EL (cell line): ENCODE results near the gene NAV2.
"Not testable (repeated sequence)": the region's sequence is repeated elsewhere in the genome, so short reads cannot be mapped to it uniquely, and the experiment has no call there.

ENCODE experiments used
- DNase-seq: peaks from one replicate; pipeline ENCODE4 v3.0.0-alpha.2; 2016

The NAV2 gene

DNA sequence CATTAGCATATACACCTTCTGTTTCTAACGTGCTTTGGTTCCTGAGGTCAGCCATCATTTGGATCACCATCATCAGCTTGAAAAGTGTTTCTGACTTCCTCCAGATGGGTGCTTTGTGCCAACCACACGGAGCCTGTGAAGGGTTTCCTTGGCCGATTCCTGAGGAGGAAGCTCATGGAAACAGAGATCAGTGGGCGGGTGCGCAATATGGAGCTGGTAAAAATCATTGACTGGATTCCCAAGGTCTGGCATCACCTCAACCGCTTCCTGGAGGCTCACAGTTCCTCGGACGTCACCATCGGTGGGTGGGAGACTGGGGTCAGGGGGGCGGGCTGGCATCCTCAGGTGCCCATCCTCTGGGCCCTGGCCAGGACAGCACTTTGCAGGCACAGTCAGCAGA, 392.8 kb downstream of the NAV2 start:
- no peak for DNase-seq

- peak; percentile 18 for DNase-seq
Observed at GRCh38 chr11:20109731-20110445, 397.3 kb downstream of the NAV2 start.

GRCh38 chr11:20110908-20111669, 398.5 kb downstream of the NAV2 start:
- DNase-seq = peak; percentile 93

- DNase-seq = no peak
Observed at GRCh38 chr11:20111871-20112270, 399.2 kb downstream of the NAV2 start.

DNA sequence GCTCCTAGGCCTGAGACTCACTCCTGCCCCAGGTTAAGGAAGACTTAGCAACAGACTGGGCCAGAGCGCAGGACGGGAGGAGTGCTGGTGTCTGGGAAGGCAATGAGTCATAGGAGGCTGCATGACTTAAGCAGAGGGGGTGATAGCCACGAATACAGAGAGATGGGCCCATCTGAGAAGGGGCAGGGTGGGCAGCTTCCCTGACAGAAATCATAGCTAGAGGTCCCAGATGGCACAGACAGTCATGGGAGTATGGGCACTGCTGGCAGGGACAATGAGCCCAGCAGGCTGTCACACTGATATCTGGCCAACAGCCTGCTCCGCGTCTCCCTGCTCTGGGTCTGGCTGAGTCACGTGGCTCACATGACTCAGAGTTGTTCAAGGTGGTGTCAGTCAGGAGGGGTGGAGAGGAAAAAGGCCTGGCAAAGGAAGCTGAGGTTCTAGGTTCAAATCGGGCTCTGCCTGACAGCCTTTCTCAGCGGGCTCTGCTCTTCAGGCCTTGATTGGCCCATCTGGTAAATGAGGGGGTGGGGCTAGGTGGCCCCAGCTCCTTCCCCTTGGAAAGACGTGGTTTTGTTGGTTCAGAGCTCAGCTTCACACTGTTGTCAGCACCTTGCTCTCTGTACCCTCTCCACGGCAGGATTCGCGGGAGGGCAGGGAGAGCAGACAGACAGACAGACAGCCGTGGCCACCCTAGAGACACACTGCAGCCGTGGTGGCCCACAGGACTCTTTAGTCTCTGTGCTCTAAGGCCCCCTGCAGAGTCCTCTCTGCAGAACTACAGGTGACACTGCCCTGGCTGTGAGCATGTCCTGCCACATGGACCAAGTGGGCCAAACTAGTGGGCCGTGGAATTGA, 399.9 kb downstream of the NAV2 start:
- peak; percentile 94 for DNase-seq

- no peak for DNase-seq
Observed at GRCh38 chr11:20113149-20113438, 400.5 kb downstream of the NAV2 start.

GRCh38 chr11:20114588-20114987, 402.0 kb downstream of the NAV2 start:
- DNase-seq = peak; percentile 55

- DNase-seq = no peak
Observed at GRCh38 chr11:20116825-20117224, 404.2 kb downstream of the NAV2 start.

GRCh38 chr11:20117291-20117690, 404.7 kb downstream of the NAV2 start:
- DNase-seq = no peak

GRCh38 chr11:20118209-20118608, 405.6 kb downstream of the NAV2 start:
- no peak for DNase-seq

DNA sequence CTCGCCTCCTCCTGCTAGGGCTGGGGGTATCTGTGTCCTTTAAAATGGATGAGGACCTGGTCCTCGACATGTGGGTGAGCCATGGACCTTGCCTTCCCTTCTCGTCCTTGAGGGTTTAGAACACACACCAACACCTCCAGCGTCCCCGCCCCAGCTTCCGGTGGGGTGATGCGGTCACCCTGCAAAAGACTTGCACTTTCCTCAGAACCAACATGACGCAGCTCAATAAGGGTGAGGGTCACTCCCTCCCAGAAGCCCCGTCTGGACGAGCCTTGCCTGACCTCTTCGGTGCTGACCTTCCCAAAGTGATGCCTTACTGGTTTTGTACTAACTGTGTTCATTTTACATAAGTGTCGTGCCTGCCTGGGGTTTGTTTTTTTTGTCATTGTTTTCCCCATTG, 406.7 kb downstream of the NAV2 start:
- DNase-seq = no peak

DNA sequence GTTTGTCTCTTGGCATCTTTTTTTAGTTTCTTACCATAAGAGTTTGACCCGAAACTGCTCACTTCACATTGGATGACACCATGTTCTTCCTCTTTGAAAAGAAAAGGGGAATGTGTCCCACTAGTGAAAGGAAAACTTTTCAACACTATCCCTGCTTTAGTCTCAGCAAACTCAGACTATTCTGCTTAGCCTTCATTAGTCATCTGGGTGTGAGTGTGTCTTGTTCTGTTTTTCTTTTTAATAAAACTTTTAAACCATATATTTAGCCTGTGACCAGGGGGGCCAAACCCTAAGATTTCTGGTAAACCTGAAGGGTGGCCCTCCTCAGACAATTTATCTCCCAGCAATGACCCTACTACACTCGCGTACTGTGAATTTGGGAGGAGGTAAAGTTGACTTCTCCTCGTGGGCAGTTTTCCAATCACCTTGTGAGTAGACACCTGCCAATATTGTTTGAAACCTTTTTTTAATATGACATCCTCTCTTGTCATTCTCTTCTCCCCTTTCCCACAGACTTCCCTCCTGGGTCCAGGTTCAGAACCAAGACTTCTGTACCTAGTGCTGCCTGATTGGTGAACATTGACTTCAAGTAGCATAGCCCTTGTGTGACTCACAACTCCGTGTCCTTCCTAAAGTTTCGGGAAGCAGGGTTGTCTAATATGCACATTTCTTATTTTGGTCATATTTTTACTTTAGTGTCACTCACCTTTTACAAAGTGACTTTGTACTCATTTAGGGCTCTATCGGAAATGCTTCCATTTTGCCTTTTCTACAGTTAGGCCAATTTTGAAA, 407.7 kb downstream of the NAV2 start:
- no peak for DNase-seq

DNA sequence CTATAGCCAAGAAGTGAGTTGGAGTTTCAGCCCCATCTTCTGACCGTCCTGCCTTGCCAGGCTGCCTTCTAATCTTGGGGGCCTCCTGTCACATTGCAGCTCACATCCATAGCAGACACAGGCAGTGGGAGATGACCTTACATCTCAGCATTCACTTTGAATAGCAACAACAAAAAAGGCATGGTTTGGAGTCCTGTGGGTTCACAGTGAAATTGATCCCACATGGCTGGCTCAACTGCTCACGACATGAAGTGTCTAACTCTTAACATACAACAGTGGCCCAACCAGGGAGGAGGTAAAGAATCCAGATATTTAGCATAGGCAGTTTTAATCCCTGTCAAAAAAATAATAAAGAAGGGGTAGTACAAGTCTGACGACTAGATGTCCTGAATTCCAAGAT, 409.5 kb downstream of the NAV2 start:
- no peak for DNase-seq

- DNase-seq = peak; percentile 73
Observed at GRCh38 chr11:20125927-20126326, 413.3 kb downstream of the NAV2 start.

DNA sequence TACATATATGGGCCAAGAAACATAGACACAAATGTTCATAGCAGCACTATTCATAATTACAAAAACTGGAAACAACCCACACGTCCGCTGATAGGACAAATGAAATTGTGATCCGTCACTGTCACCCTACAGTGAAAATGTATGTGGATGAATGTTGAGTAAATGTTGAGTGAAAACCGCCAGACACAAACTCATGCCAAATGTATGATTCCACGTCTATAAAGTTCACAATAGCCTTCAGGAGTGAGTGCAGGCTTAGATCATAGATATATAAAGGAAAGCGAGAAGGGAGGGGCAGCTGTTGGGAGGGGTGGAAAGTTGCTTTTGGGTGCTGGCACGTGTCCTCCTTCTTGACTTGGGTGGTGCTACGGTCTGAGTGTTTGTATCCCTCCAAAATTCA, 414.1 kb downstream of the NAV2 start:
- DNase-seq = no peak

DNA sequence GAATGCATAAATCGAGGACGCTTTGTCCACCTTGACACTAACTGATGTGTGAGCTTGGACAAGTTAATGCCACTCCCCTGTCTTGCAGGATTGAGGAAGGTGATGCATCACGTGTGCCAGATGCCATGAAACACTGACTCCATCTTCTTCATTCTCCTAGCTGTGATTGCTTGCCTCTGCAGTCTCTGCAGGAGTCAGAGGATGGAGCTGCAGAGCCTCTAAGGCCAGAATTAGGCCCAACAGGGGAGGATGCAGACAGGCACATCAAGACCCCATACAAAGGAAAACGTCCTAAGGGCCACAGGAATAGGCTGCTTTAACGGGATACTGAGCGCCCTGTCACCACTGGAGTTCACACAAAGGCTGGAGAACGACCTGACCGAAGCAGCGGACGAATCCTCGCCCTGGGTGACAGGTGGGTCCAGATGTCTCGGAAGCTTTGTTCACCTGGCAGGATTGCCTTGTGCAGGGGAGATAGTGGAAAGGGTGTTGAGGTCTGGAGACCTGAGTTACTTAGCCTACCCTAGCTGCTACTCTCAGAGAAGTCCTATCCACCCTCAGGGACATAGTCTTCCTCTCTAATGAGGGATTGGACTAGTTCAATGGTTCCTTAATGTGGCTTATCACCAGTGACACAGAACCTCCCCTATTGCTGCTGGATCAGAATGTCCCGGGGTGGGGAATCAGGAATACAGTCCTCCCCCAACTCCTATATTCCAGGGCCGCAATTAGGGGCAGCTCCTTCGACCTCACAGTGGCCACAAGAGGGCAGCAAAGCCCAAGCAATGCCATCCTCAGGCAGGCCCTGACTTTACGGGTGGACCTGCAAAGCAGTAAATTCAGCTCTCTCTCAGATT, 415.3 kb downstream of the NAV2 start:
- DNase-seq = peak; percentile 65

DNA sequence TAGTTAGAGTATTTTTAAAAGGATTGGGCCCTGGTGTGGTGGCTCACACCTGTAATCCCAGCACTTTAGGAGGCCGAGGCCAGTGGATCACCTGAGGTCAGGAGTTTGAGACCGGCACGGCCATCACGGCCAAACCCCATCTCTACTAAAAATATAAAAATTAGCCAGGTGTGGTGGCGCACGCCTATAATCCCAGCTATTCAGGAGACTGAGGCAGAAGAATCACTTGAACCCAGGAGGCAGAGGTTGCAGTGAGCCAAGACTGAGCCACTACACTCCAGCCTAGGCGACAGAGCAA, 415.8 kb downstream of the NAV2 start:
- not testable (repeated sequence) for DNase-seq

- DNase-seq = no peak
Observed at GRCh38 chr11:20129665-20130064, 417.0 kb downstream of the NAV2 start.

DNA sequence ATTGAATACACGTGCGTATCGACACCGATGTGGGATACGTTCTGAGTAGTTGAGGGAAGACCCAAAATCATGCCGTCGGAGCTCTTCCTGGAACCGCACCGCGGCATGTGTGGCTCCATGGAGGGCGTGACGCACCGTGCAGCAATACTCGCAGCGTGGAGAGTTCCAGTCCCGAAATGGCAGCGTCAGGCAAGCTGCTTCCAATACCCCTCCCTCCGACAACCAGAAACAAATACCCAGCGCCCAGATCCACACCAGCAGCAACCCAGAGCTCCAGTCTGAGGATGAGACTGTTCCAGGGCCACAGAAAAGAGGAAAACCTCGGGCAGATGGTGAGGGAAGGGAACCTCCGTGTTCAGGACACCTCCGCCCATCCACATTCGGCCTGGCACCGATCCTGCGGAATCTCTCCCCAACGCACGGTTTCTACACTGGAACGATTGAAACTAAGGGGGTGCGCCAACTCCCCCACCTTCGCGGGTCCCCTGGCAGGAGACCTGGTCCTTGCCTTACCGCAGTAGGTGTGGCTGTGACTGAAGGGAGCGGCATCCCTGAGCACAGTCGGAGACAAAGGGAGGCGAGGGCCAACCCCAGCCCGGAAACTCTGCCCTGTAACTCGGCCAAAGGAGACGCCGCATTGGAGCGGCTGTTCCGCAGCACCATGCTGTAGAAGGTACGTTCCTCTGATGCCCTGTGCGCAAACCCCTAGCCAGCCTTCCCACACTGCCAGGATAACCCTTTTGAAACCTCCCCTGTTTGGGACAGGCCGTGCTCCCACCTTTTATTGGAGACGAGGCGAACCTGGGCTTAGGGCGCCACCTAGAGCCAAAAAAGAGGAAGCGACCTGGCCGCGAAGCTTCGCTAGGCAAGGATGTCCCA, 419.4 kb downstream of the NAV2 start:
- DNase-seq = peak; percentile 66

- DNase-seq = no peak
Observed at GRCh38 chr11:20132667-20133039, 420.0 kb downstream of the NAV2 start.
